Measurements from ENCODE around the gene TAOK3. TPM values are rescaled to one million over a fixed set of nuclear protein-coding genes. Genes with fewer than 3 reads are reported as not detected.

The TAOK3 gene
- total and polyA plus RNA-seq, 2 of the 4 experiments (the other 2 are of a cell fraction): 26.3 to 54.5 TPM

DNA sequence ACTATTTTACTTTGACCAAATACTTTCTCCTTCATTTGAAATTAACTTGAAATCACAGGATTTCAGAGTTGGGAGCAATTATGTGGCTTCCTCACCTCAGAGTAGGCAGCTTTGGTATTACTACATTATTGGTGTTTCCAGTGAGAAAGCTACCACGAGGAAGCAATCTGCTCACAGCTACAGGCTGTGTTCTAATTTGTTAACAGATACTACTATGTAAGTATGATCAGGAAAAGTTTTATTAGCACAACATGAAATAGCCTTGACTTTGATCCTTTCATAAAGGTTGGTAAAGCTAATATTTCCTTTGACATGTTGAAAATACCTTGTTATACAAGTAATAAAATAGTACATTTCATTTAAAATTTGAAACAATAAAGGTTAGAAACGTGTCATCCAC, 30.6 kb downstream of the TAOK3 start:
- dilution Hi-C loops (cut with HindIII; ENCODE audit: low sequenced_read_pairs, unreplicated experiment): no loop called here
- no peaks in the 10 kb centered on the region for H3K9me3 ChIP-seq (ENCODE audit: control insufficient read depth, insufficient read depth, low read length)
- H2BK20ac ChIP-seq (ENCODE audit: low read depth, low read length): no peak overlapping the region
- peak overlapping the region; percentile 31; the same call in 1 of the 2 replicates for H3K14ac ChIP-seq (replicated peaks; ENCODE audit: low read depth, low read length)
- peaks cover 13 to 52% of the 10 kb centered on the region in 2 experiments for H3K79me1 ChIP-seq (ENCODE audit: low read depth in 1 of 2, low read length in 2 of 2)
- H3K23ac ChIP-seq (ENCODE audit: low read depth, low read length): peak overlapping the region; percentile 65; the same call in 1 of the 2 replicates
- no peak overlapping the region for H3K4me3 ChIP-seq (ENCODE audit: insufficient read depth, low read depth, low read length)
- H3K56ac ChIP-seq (ENCODE audit: extremely low read depth, insufficient read depth, low read length): no peak overlapping the region
- no peak overlapping the region for H3K18ac ChIP-seq (ENCODE audit: low read depth, low read length)
- no peak for ATAC-seq (ENCODE audit: low read depth)
- POLR2A ChIA-PET (ENCODE audit: unreplicated experiment): no interaction called here
- H2AFZ ChIP-seq (replicated peaks; ENCODE audit: low read length, poor library complexity): no peak overlapping the region
- intact Hi-C loops (cut with micrococcal nuclease): no loop called here
- no peak for DNase-seq
- no peak overlapping the region for H4K91ac ChIP-seq (ENCODE audit: insufficient read depth, low read depth, low read length)
- no peaks in the 10 kb centered on the region for H3K27me3 ChIP-seq (ENCODE audit: control insufficient read depth, insufficient read depth, low read length)
- H4K8ac ChIP-seq (ENCODE audit: low read depth in 2 of 2, low read length in 2 of 2): no peak overlapping the region
- peaks cover 4% of the 10 kb centered on the region; the same call in 1 of the 2 replicates for H3K4me1 ChIP-seq (ENCODE audit: control insufficient read depth, insufficient read depth, low read length)
- no peak overlapping the region for H2BK120ac ChIP-seq (ENCODE audit: low read depth, low read length)
- H3K27ac ChIP-seq (ENCODE audit: insufficient read depth, low read length): no peak overlapping the region
- H4K5ac ChIP-seq (ENCODE audit: low read depth, low read length): no peak overlapping the region; the same call in 1 of the 2 replicates
- H2BK15ac ChIP-seq (ENCODE audit: low read depth, low read length): no peak overlapping the region
- H2AK9ac ChIP-seq (replicated peaks; ENCODE audit: low read depth, low read length, poor library complexity): no peak overlapping the region
- no peak overlapping the region for H3K4ac ChIP-seq (ENCODE audit: low read depth, low read length)
- in situ Hi-C loops (cut with MboI; ENCODE audit: low sequenced_read_pairs): no loop called here
- H3K36me3 ChIP-seq (ENCODE audit: control insufficient read depth, insufficient read depth, low read length): no peaks in the 10 kb centered on the region
- CTCF ChIA-PET: interaction anchor here (0.5 to 1.0 kb wide), 2 partner anchors 12 to 88 kb away, joined by 3 to 4 read pairs; no protein-coding TSS in a partner anchor
- no TSS peak for BruUV-seq (replicated peaks)
- no peaks in the 10 kb centered on the region for H4K20me1 ChIP-seq (ENCODE audit: insufficient read depth, low read length)
- no peak overlapping the region for H3K9ac ChIP-seq (ENCODE audit: low read depth, low read length)
- TF ChIP-seq RCOR1 (IDR thresholded peaks at IDR 0.05; ENCODE audit: insufficient replicate concordance, low read length) (no peak), MAZ (IDR thresholded peaks at IDR 0.05; ENCODE audit: borderline replicate concordance, low read depth, low read length) (no peak), MXI1 (IDR thresholded peaks at IDR 0.05; ENCODE audit: borderline replicate concordance, low read depth, low read length) (no peak), BHLHE40 (IDR thresholded peaks at IDR 0.05; ENCODE audit: low read depth, low read length) (no peak), RFX5 (IDR thresholded peaks at IDR 0.05; ENCODE audit: low read depth, low read length) (no peak), CHD1 (IDR thresholded peaks at IDR 0.05; ENCODE audit: low read depth, low read length) (no peak), CEBPB (IDR thresholded peaks at IDR 0.05; ENCODE audit: low read depth, low read length) (no peak), SMC3 (IDR thresholded peaks at IDR 0.05; ENCODE audit: low read depth, low read length) (no peak), NFE2L2 (IDR thresholded peaks at IDR 0.05; ENCODE audit: low read depth, low read length) (no peak), POLR2A (IDR thresholded peaks at IDR 0.05; ENCODE audit: low read depth, low read length) (no peak), FOS (IDR thresholded peaks at IDR 0.05; ENCODE audit: low read depth, low read length) (no peak), RAD21 (IDR thresholded peaks at IDR 0.05; ENCODE audit: low read length) (no peak), MAFK (IDR thresholded peaks at IDR 0.05; ENCODE audit: low read depth, low read length) (no peak)
- TF ChIP-seq, protein P1, sequence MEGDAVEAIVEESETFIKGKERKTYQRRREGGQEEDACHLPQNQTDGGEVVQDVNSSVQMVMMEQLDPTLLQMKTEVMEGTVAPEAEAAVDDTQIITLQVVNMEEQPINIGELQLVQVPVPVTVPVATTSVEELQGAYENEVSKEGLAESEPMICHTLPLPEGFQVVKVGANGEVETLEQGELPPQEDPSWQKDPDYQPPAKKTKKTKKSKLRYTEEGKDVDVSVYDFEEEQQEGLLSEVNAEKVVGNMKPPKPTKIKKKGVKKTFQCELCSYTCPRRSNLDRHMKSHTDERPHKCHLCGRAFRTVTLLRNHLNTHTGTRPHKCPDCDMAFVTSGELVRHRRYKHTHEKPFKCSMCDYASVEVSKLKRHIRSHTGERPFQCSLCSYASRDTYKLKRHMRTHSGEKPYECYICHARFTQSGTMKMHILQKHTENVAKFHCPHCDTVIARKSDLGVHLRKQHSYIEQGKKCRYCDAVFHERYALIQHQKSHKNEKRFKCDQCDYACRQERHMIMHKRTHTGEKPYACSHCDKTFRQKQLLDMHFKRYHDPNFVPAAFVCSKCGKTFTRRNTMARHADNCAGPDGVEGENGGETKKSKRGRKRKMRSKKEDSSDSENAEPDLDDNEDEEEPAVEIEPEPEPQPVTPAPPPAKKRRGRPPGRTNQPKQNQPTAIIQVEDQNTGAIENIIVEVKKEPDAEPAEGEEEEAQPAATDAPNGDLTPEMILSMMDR (conservative IDR thresholded peaks at IDR 0.05; ENCODE audit: low read depth, low read length): no peak
- TF ChIP-seq, protein P2, sequence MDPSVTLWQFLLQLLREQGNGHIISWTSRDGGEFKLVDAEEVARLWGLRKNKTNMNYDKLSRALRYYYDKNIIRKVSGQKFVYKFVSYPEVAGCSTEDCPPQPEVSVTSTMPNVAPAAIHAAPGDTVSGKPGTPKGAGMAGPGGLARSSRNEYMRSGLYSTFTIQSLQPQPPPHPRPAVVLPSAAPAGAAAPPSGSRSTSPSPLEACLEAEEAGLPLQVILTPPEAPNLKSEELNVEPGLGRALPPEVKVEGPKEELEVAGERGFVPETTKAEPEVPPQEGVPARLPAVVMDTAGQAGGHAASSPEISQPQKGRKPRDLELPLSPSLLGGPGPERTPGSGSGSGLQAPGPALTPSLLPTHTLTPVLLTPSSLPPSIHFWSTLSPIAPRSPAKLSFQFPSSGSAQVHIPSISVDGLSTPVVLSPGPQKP (IDR thresholded peaks at IDR 0.05; ENCODE audit: borderline replicate concordance, low read depth, low read length): no peak
- TF ChIP-seq, protein P3, sequence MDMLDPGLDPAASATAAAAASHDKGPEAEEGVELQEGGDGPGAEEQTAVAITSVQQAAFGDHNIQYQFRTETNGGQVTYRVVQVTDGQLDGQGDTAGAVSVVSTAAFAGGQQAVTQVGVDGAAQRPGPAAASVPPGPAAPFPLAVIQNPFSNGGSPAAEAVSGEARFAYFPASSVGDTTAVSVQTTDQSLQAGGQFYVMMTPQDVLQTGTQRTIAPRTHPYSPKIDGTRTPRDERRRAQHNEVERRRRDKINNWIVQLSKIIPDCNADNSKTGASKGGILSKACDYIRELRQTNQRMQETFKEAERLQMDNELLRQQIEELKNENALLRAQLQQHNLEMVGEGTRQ (IDR thresholded peaks at IDR 0.05; ENCODE audit: low read depth, low read length): no peak
- H2AK5ac ChIP-seq (ENCODE audit: low read depth, low read length): no peak overlapping the region
- no peak overlapping the region for H2BK5ac ChIP-seq (ENCODE audit: low read depth, low read length, poor library complexity, severe bottlenecking)
- no CpG with 5 or more reads among the region's 2 CpGs for WGBS, 2 experiments (ENCODE audit: extremely low coverage in 2 of 2, insufficient read length in 1 of 2)
- no peaks in the 10 kb centered on the region for H3K9me1 ChIP-seq (ENCODE audit: insufficient read depth, low read length)
- no peak overlapping the region for H3K4me2 ChIP-seq (ENCODE audit: low read depth, low read length)
